HEK293 (cell line): ENCODE results near the gene IGDCC3.

ENCODE experiments used
- HOXC10 ChIP-seq: sonication (generic); formaldehyde crosslinking; IDR thresholded peaks from 2 replicates; pipeline ENCODE4 v1.8.1; 2023; ENCODE audit warnings: mild to moderate bottlenecking, missing genetic modification reagents
- IKZF3 ChIP-seq: fragments of 450-650 bp; IDR thresholded peaks from 2 replicates; pipeline ENCODE4 v1.5.0; 2018; ENCODE audit warnings: missing biosample characterization, mild to moderate bottlenecking, missing genetic modification characterization, moderate library complexity
- KLF7 ChIP-seq: fragments of 450-650 bp; formaldehyde crosslinking; IDR thresholded peaks from 2 replicates; pipeline ENCODE4 v1.5.1; 2016; ENCODE audit warnings: missing biosample characterization, missing genetic modification characterization, borderline replicate concordance
- MZF1 ChIP-seq: fragments of 450-650 bp; formaldehyde crosslinking; IDR thresholded peaks from 2 replicates; pipeline ENCODE4 v1.5.1; 2017; ENCODE audit warnings: missing biosample characterization, missing genetic modification characterization, borderline replicate concordance
- OSR2 ChIP-seq: fragments of 450-650 bp; formaldehyde crosslinking; IDR thresholded peaks from 2 replicates; pipeline ENCODE4 v1.5.1; 2016; ENCODE audit warnings: missing biosample characterization, missing genetic modification characterization
- SCRT2 ChIP-seq: fragments of 450-650 bp; formaldehyde crosslinking; IDR thresholded peaks from 2 replicates; pipeline ENCODE4 v1.5.1; 2016; ENCODE audit warnings: missing biosample characterization, missing genetic modification characterization
- ZBTB17 ChIP-seq: fragments of 450-650 bp; formaldehyde crosslinking; IDR thresholded peaks from 2 replicates; pipeline ENCODE4 v1.5.1; 2016; ENCODE audit warnings: missing biosample characterization, missing genetic modification characterization
- ZFP3 ChIP-seq: fragments of 450-650 bp; formaldehyde crosslinking; IDR thresholded peaks from 2 replicates; pipeline ENCODE4 v1.5.1; 2016; ENCODE audit warnings: low read depth, missing biosample characterization, missing genetic modification characterization
- ZIC2 ChIP-seq: fragments of 450-650 bp; formaldehyde crosslinking; IDR thresholded peaks from 2 replicates; pipeline ENCODE4 v1.5.1; 2016; ENCODE audit warnings: missing biosample characterization, missing genetic modification characterization
- ZNF146 ChIP-seq: fragments of 450-650 bp; formaldehyde crosslinking; IDR thresholded peaks from 2 replicates; pipeline ENCODE4 v1.5.1; 2016; ENCODE audit warnings: missing biosample characterization, missing genetic modification characterization
- ZNF24 ChIP-seq: fragments of 450-650 bp; formaldehyde crosslinking; IDR thresholded peaks from 2 replicates; pipeline ENCODE4 v1.5.1; 2016; ENCODE audit warnings: missing biosample characterization, missing genetic modification characterization
- ZNF335 ChIP-seq: fragments of 450-650 bp; formaldehyde crosslinking; conservative IDR thresholded peaks from 2 replicates; pipeline ENCODE4 v1.5.1; 2016; ENCODE audit warnings: missing biosample characterization, missing genetic modification characterization
- ZNF37A ChIP-seq: fragments of 450-650 bp; IDR thresholded peaks from 2 replicates; pipeline ENCODE4 v1.5.1; 2018; ENCODE audit warnings: missing biosample characterization, missing genetic modification characterization
- ZNF416 ChIP-seq: fragments of 450-650 bp; formaldehyde crosslinking; IDR thresholded peaks from 2 replicates; pipeline ENCODE4 v1.5.1; 2016; ENCODE audit warnings: missing biosample characterization, missing genetic modification characterization
- ZNF510 ChIP-seq: fragments of 450-650 bp; formaldehyde crosslinking; IDR thresholded peaks from 2 replicates; pipeline ENCODE4 v1.5.1; 2018; ENCODE audit warnings: mild to moderate bottlenecking, missing genetic modification characterization, missing biosample characterization; ENCODE audit not compliant: insufficient replicate concordance
- ZNF529 ChIP-seq: fragments of 450-650 bp; formaldehyde crosslinking; IDR thresholded peaks from 2 replicates; pipeline ENCODE4 v1.5.1; 2017; ENCODE audit warnings: missing genetic modification characterization, missing biosample characterization; ENCODE audit not compliant: insufficient replicate concordance
- ZNF530 ChIP-seq: fragments of 450-650 bp; formaldehyde crosslinking; IDR thresholded peaks from 2 replicates; pipeline ENCODE4 v1.5.1; 2016; ENCODE audit warnings: low read depth, missing biosample characterization, missing genetic modification characterization
- ZNF544 ChIP-seq: fragments of 450-650 bp; formaldehyde crosslinking; IDR thresholded peaks from 2 replicates; pipeline ENCODE4 v1.5.0; 2017; ENCODE audit warnings: missing biosample characterization, missing genetic modification characterization
- ZNF596 ChIP-seq: fragments of 450-650 bp; IDR thresholded peaks from 2 replicates; pipeline ENCODE4 v1.5.0; 2018; ENCODE audit warnings: missing biosample characterization, mild to moderate bottlenecking, missing genetic modification characterization, moderate library complexity
- ZNF600 ChIP-seq: fragments of 450-650 bp; formaldehyde crosslinking; IDR thresholded peaks from 2 replicates; pipeline ENCODE4 v1.5.1; 2016; ENCODE audit warnings: missing biosample characterization, missing genetic modification characterization
- ZNF621 ChIP-seq: fragments of 450-650 bp; formaldehyde crosslinking; IDR thresholded peaks from 2 replicates; pipeline ENCODE4 v1.5.1; 2017; ENCODE audit warnings: missing biosample characterization, missing genetic modification characterization
- ZNF626 ChIP-seq: fragments of 450-650 bp; sonication (Bioruptor Pico); formaldehyde crosslinking; IDR thresholded peaks from 2 replicates; pipeline ENCODE4 v1.5.1; 2018; ENCODE audit warnings: missing biosample characterization, missing genetic modification characterization, inconsistent platforms
- ZNF658 ChIP-seq: fragments of 450-650 bp; formaldehyde crosslinking; IDR thresholded peaks from 2 replicates; pipeline ENCODE4; 2016; ENCODE audit warnings: missing biosample characterization, missing genetic modification characterization
- ZNF664 ChIP-seq: fragments of 450-650 bp; formaldehyde crosslinking; IDR thresholded peaks from 2 replicates; pipeline ENCODE4 v1.5.1; 2016; ENCODE audit warnings: missing biosample characterization, missing genetic modification characterization
- ZNF677 ChIP-seq: fragments of 450-650 bp; IDR thresholded peaks from 2 replicates; pipeline ENCODE4 v1.5.0; 2018; ENCODE audit warnings: missing biosample characterization, mild to moderate bottlenecking, missing genetic modification characterization, moderate library complexity
- ZNF707 ChIP-seq: fragments of 450-650 bp; formaldehyde crosslinking; IDR thresholded peaks from 2 replicates; pipeline ENCODE4 v1.5.1; 2016; ENCODE audit warnings: missing biosample characterization, missing genetic modification characterization
- ZNF768 ChIP-seq: fragments of 450-650 bp; formaldehyde crosslinking; IDR thresholded peaks from 2 replicates; pipeline ENCODE4 v1.5.1; 2018; ENCODE audit warnings: missing biosample characterization, mild to moderate bottlenecking, missing genetic modification characterization
- ZNF777 ChIP-seq: fragments of 450-650 bp; formaldehyde crosslinking; IDR thresholded peaks from 2 replicates; pipeline ENCODE4 v1.5.1; 2017; ENCODE audit warnings: missing biosample characterization, missing genetic modification characterization, borderline replicate concordance
- TF ChIP-seq, protein P1 (sequence below): fragments of 450-650 bp; formaldehyde crosslinking; IDR thresholded peaks from 2 replicates; pipeline ENCODE4 v1.5.1; 2016; ENCODE audit warnings: missing biosample characterization, missing genetic modification characterization
- TF ChIP-seq, protein P2 (sequence below): fragments of 450-650 bp; formaldehyde crosslinking; IDR thresholded peaks from 2 replicates; pipeline ENCODE4 v1.5.1; 2016; ENCODE audit warnings: missing biosample characterization, missing genetic modification characterization
- TF ChIP-seq, protein P3 (sequence below): fragments of 450-650 bp; formaldehyde crosslinking; IDR thresholded peaks from 2 replicates; pipeline ENCODE4 v1.5.1; 2017; ENCODE audit warnings: missing biosample characterization, missing genetic modification characterization
- TF ChIP-seq, protein P4 (sequence below): fragments of 450-650 bp; formaldehyde crosslinking; IDR thresholded peaks from 2 replicates; pipeline ENCODE4 v1.5.1; 2017; ENCODE audit warnings: missing biosample characterization, mild to moderate bottlenecking, missing genetic modification characterization, moderate library complexity

Gene IGDCC3

DNA sequence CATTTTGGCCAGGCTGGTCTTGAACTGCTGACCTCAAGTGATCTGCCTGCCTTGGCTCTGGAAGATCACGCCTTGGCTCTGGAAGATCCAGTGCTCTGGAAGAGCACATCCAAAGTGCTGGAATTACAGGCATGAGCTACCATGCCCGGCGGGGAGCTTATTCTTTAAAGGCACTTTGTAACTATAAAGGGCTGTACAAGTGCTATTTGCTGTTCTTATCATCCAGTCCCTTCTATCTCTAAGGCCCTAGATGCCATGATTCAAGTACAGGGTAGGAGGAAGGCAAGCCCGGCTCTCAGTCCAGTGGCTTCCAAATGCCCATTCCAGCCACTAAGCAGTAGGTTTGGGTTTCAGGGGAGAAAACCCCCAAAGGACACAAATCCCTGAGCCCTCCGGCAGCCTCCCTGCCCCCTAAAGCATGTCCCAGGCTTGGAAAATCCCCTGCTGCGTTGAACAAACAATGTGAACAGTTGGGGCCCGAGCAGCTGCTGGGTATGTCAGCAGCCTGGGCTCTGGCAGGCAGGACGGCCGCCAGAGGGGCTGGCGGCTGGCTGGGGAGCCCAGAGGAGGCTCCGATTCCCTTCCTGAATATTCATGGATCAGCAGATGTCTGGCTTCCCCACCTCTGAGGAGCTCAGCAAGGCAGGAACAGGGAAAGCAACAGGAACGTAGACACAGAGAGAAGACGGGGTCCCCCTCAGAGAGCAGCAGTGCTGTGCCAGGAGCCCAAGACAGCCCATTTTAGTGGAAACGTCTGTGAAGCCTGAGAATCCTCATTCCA is 37.2 kb upstream of the IGDCC3 start (continued):
- peak; percentile 79 for TF ChIP-seq ZNF335 (tag by site-specific recombination)
- TF ChIP-seq ZNF544 = no peak
- no peak for TF ChIP-seq ZNF664 (tag by site-specific recombination)
- TF ChIP-seq ZNF596 = peak; percentile 52; the same call in 1 of the 2 replicates
- TF ChIP-seq ZFP3 (tag by site-specific recombination) = no peak
- TF ChIP-seq ZNF37A (tag by site-specific recombination) = no peak
- peak; percentile 36 for TF ChIP-seq SCRT2 (tag by site-specific recombination)
- TF ChIP-seq ZNF530 = no peak
- TF ChIP-seq KLF7 (tag by site-specific recombination) = no peak
- peak; percentile 68; the same call in 1 of the 2 replicates for TF ChIP-seq ZNF24 (tag by site-specific recombination)
- TF ChIP-seq IKZF3 (tag by site-specific recombination) = peak; percentile 96
- TF ChIP-seq, protein P1, sequence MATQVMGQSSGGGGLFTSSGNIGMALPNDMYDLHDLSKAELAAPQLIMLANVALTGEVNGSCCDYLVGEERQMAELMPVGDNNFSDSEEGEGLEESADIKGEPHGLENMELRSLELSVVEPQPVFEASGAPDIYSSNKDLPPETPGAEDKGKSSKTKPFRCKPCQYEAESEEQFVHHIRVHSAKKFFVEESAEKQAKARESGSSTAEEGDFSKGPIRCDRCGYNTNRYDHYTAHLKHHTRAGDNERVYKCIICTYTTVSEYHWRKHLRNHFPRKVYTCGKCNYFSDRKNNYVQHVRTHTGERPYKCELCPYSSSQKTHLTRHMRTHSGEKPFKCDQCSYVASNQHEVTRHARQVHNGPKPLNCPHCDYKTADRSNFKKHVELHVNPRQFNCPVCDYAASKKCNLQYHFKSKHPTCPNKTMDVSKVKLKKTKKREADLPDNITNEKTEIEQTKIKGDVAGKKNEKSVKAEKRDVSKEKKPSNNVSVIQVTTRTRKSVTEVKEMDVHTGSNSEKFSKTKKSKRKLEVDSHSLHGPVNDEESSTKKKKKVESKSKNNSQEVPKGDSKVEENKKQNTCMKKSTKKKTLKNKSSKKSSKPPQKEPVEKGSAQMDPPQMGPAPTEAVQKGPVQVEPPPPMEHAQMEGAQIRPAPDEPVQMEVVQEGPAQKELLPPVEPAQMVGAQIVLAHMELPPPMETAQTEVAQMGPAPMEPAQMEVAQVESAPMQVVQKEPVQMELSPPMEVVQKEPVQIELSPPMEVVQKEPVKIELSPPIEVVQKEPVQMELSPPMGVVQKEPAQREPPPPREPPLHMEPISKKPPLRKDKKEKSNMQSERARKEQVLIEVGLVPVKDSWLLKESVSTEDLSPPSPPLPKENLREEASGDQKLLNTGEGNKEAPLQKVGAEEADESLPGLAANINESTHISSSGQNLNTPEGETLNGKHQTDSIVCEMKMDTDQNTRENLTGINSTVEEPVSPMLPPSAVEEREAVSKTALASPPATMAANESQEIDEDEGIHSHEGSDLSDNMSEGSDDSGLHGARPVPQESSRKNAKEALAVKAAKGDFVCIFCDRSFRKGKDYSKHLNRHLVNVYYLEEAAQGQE = no peak
- TF ChIP-seq ZNF707 (tag by site-specific recombination) = no peak
- TF ChIP-seq ZNF416 (tag by site-specific recombination) = no peak
- peak; percentile 99 for TF ChIP-seq ZIC2 (tag by site-specific recombination)
- TF ChIP-seq ZNF146 (tag by site-specific recombination) = no peak
- TF ChIP-seq MZF1 = peak; percentile 82; the same call in 1 of the 2 replicates
- TF ChIP-seq ZNF626 (tag by site-specific recombination) = no peak
- no peak for TF ChIP-seq ZNF529
- TF ChIP-seq, protein P2, sequence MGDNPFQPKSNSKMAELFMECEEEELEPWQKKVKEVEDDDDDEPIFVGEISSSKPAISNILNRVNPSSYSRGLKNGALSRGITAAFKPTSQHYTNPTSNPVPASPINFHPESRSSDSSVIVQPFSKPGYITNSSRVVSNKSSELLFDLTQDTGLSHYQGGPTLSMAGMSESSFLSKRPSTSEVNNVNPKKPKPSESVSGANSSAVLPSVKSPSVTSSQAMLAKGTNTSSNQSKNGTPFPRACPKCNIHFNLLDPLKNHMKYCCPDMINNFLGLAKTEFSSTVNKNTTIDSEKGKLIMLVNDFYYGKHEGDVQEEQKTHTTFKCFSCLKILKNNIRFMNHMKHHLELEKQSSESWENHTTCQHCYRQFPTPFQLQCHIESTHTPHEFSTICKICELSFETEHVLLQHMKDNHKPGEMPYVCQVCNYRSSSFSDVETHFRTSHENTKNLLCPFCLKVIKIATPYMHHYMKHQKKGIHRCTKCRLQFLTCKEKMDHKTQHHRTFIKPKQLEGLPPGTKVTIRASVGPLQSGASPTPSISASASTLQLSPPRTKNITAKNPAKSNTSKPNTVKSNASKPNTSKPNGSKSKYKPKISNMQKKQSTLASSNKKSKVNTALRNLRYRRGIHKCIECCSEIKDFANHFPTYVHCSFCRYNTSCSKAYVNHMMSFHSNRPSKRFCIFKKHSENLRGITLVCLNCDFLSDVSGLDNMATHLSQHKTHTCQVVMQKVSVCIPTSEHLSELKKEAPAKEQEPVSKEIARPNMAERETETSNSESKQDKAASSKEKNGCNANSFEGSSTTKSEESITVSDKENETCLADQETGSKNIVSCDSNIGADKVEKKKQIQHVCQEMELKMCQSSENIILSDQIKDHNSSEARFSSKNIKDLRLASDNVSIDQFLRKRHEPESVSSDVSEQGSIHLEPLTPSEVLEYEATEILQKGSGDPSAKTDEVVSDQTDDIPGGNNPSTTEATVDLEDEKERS = no peak
- TF ChIP-seq ZBTB17 (tag by site-specific recombination) = peak; percentile 96
- TF ChIP-seq ZNF621 (tag by site-specific recombination) = no peak
- TF ChIP-seq ZNF510 (tag by site-specific recombination) = no peak
- TF ChIP-seq, protein P3, sequence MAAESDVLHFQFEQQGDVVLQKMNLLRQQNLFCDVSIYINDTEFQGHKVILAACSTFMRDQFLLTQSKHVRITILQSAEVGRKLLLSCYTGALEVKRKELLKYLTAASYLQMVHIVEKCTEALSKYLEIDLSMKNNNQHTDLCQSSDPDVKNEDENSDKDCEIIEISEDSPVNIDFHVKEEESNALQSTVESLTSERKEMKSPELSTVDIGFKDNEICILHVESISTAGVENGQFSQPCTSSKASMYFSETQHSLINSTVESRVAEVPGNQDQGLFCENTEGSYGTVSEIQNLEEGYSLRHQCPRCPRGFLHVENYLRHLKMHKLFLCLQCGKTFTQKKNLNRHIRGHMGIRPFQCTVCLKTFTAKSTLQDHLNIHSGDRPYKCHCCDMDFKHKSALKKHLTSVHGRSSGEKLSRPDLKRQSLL (tag by site-specific recombination) = peak; percentile 66; the same call in 1 of the 2 replicates
- TF ChIP-seq OSR2 (tag by site-specific recombination) = peak; percentile 76
- TF ChIP-seq, protein P4, sequence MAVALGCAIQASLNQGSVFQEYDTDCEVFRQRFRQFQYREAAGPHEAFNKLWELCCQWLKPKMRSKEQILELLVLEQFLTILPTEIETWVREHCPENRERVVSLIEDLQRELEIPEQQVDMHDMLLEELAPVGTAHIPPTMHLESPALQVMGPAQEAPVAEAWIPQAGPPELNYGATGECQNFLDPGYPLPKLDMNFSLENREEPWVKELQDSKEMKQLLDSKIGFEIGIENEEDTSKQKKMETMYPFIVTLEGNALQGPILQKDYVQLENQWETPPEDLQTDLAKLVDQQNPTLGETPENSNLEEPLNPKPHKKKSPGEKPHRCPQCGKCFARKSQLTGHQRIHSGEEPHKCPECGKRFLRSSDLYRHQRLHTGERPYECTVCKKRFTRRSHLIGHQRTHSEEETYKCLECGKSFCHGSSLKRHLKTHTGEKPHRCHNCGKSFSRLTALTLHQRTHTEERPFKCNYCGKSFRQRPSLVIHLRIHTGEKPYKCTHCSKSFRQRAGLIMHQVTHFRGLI (tag by site-specific recombination) = peak; percentile 78; the same call in 1 of the 2 replicates
- TF ChIP-seq ZNF677 (tag by site-specific recombination) = peak; percentile 82
- TF ChIP-seq ZNF658 (tag by site-specific recombination) = no peak
- TF ChIP-seq ZNF777 (tag by site-specific recombination) = no peak
- TF ChIP-seq ZNF600 (tag by site-specific recombination) = peak; percentile 95
- no peak for TF ChIP-seq HOXC10
- peak; percentile 56; the same call in 1 of the 2 replicates for TF ChIP-seq ZNF768 (tag by site-specific recombination)
